Psoas muscle (tissue), 8 donors: ENCODE results near the gene ZNF710. TPM values are rescaled to one million over a fixed set of nuclear protein-coding genes. Genes with fewer than 3 reads are reported as not detected.

Source experiments
- ATAC-seq, 4 donors: fragments of 200-7000 bp; cut with Tn5 transposase; one replicate each; pipeline ENCODE4 v1.9.1; 2020; ENCODE audit warnings: moderate library complexity in 3 of 4, mild to moderate bottlenecking in 2 of 4
- DNase-seq, 2 donors: peaks; one replicate each; pipeline ENCODE4 v3.0.0-alpha.2; 2020
- H3K27ac ChIP-seq: fragments of 200-600 bp; one replicate; pipeline ENCODE4 v1.8.0; 2022
- H3K27me3 ChIP-seq, 3 donors: fragments of 200-600 bp in 1 of 3; one replicate each; pipeline versions ENCODE4 v1.6.1 to v1.8.0; 2013 to 2022; ENCODE audit warnings: low read length in 2 of 3, mild to moderate bottlenecking in 2 of 3, moderate library complexity in 1 of 3; ENCODE audit not compliant: insufficient read depth in 3 of 3
- H3K36me3 ChIP-seq, 2 donors: fragments of 200-600 bp in 1 of 2; one replicate each; pipeline versions ENCODE4 v1.6.1 to v1.8.0; 2013 to 2022; ENCODE audit warnings: low read depth in 1 of 2, mild to moderate bottlenecking in 1 of 2, moderate library complexity in 1 of 2; ENCODE audit not compliant: insufficient read depth in 1 of 2
- H3K4me1 ChIP-seq: fragments of 200-600 bp; one replicate; pipeline ENCODE4 v1.8.0; 2022
- H3K4me3 ChIP-seq: fragments of 200-600 bp; one replicate; pipeline ENCODE4 v1.8.0; 2022; ENCODE audit warnings: mild to moderate bottlenecking
- H3K9me3 ChIP-seq: fragments of 200-600 bp; one replicate; pipeline ENCODE4 v1.8.0; 2022
- CTCF ChIP-seq: fragments of 200-600 bp; IDR thresholded peaks from one replicate; pipeline ENCODE4 v1.8.0; 2022; ENCODE audit warnings: antibody characterized with exemption
- whole genome bisulfite sequencing, 3 donors: extraction: QIAGEN DNeasy Blood & Tissue Kit; methylation state at CpG; one replicate each; pipeline versions ENCODE4 v1.1.6 to v1.1.7; 2013; 5-methylcytosine and 5-hydroxymethylcytosine counted together
- intact Hi-C, 2 donors: fragments of 100-400 bp; cut with DNase I; formaldehyde crosslinking; loops; one replicate each; pipeline versions ENCODE4 v1.11.0 to v1.14.2; 2022
- polyA plus RNA-seq, 3 donors: library from polyadenylated mRNA; stranded (reverse); fragments of 200-250 nt; gene quantifications; one replicate each; pipeline ENCODE4 v1.2.3, GENCODE V29; 2013
- total RNA-seq, 4 donors: library from RNA; stranded (reverse); fragmentation: NEBNext Ultra II Directional in 2 of 4; extraction: Animal tissue kit (Norgen Biotek cat#: 25700) in 2 of 4; gene quantifications; one replicate each; pipeline versions ENCODE4 v1.2.1 to v1.2.4, GENCODE V29; 2021 to 2023
- donor health status: healthy with polysubstance abuse.
- donor health status: DM: no; HTN: no; CAD: no; lungs with moderate emphysema.
- donor health status: Bipolar disorder and iron deficiency.
- donor health status: healthy.
- donor health status: DM: yes; HTN: yes; CAD: no.
- donor health status: DM: no; HTN: no; CAD: no.
- donor health status: DM: no; HTN: no; CAD: no.
- donor health status: DM: yes; HTN: yes; CAD: no.

Gene ZNF710
- total and polyA plus RNA-seq, 7 donors: 1.3 to 8.1 (median 4.5) TPM

- Histone ChIP-seq H3K4me1 (peaks cover 2% of the 10 kb centered on the region), H3K36me3 (peaks cover 2 to 97% of the 10 kb centered on the region in 2 donors), H3K27ac (peak overlapping the region; percentile 23), H3K4me3 (no peak overlapping the region), H3K27me3 (no peaks in the 10 kb centered on the region), H3K9me3 (no peaks in the 10 kb centered on the region)
- intact Hi-C loops: loop anchor here in 1 of 2 donors (5.0 kb wide), 1 partner anchor 190 kb away; no protein-coding TSS in a partner anchor
- 89 to 94% (median 92%) methylated on average over 7 of the region's 7 CpGs for WGBS, 3 donors
- TF ChIP-seq CTCF: peak; percentile 57
- peak; percentile 27 to 59 (median 41) for ATAC-seq
- peak in 1 of 2 donors; percentile 50 for DNase-seq
These were observed 85.7 kb downstream of the ZNF710 start for GRCh38 chr15:90086868-90087268.

- peak; percentile 19 to 49 (median 37) for ATAC-seq
- Histone ChIP-seq H3K36me3 (peaks cover 2 to 89% of the 10 kb centered on the region in 2 donors), H3K9me3 (no peaks in the 10 kb centered on the region), H3K27me3 (no peaks in the 10 kb centered on the region), H3K27ac (peak overlapping the region; percentile 23), H3K4me3 (no peak overlapping the region), H3K4me1 (peaks cover 2% of the 10 kb centered on the region)
- 68 to 76% (median 72%) methylated on average over 19 of the region's 20 CpGs for WGBS, 3 donors
- no peak for TF ChIP-seq CTCF
- peak in 1 of 2 donors; percentile 54 for DNase-seq
- intact Hi-C loops: loop anchor here in 1 of 2 donors (5.0 kb wide), 1 partner anchor 190 kb away; no protein-coding TSS in a partner anchor
These were observed 86.5 kb downstream of the ZNF710 start for GRCh38 chr15:90087454-90088154.

GRCh38 chr15:90090226-90090848 lies 89.2 kb downstream of the ZNF710 start:
- Histone ChIP-seq H3K9me3 (no peaks in the 10 kb centered on the region), H3K4me1 (peaks cover 2% of the 10 kb centered on the region), H3K27me3 (no peaks in the 10 kb centered on the region), H3K4me3 (no peak overlapping the region), H3K36me3 (peaks cover 0 to 62% of the 10 kb centered on the region in 2 donors), H3K27ac (peak overlapping the region; percentile 57)
- ATAC-seq: peak; percentile 29 to 53 (median 44)
- DNase-seq: no peak
- 64 to 73% (median 68%) methylated on average over 11 of the region's 11 CpGs for WGBS, 3 donors
- TF ChIP-seq CTCF: no peak
- intact Hi-C loops: loop anchor here (10.0 kb wide), 1 partner anchor 346 kb away; no protein-coding TSS in a partner anchor

- DNase-seq: no peak
- no peaks in the 10 kb centered on the region for H3K9me3 ChIP-seq
- intact Hi-C loops: loop anchor here (10.0 kb wide), 1 partner anchor 347 kb away; no protein-coding TSS in a partner anchor
- ATAC-seq: peak in 1 of 4 donors; percentile 11
- peaks cover 12% of the 10 kb centered on the region for H3K4me1 ChIP-seq
- WGBS, 3 donors: 58 to 73% (median 62%) methylated on average over 17 of the region's 17 CpGs
- H3K36me3 ChIP-seq: peaks cover 0 to 52% of the 10 kb centered on the region in 2 donors
- no peaks in the 10 kb centered on the region for H3K27me3 ChIP-seq
- peak overlapping the region; percentile 57 for H3K27ac ChIP-seq
- no peak overlapping the region for H3K4me3 ChIP-seq
- TF ChIP-seq CTCF: no peak
These were observed 90.2 kb downstream of the ZNF710 start for GRCh38 chr15:90091156-90091931.
